HepG2 (cell line): ENCODE measurements around the gene FMNL2. TPM values are rescaled to one million over a fixed set of nuclear protein-coding genes. Genes with fewer than 3 reads are reported as not detected.

ENCODE experiments used
- ATAC-seq: fragments of 200-7000 bp; cut with Tn5 transposase; 3 replicates; pipeline ENCODE4 v1.9.1; 2020; ENCODE audit warnings: mild to moderate bottlenecking, moderate library complexity
- BruUV-seq: library from RNA; stranded (reverse); fragments of 400-500 nt; replicated peaks from 2 replicates; lab custom pipeline; 2021; lab: Mats Ljungman, UMichigan
- CTCF ChIA-PET: fragments of 300-600 bp; formaldehyde crosslinking; extraction: SDS; loops from one replicate; lab custom pipeline; 2021; ENCODE audit warnings: low total read pairs, inconsistent platforms, low intra/inter-chr PET ratio; lab: Yijun Ruan, JAX
- POLR2A ChIA-PET: fragments of 350-600 bp; sonication (Branson Sonifier 250); formaldehyde crosslinking; loops from one replicate; lab custom pipeline; 2020; ENCODE audit warnings: antibody characterized with exemption, inconsistent platforms; lab: Yijun Ruan, JAX
- DNase-seq: peaks from one replicate; pipeline ENCODE4 v3.0.0-alpha.2; 2015; ENCODE audit warnings: low spot score
- FAIRE-seq: peaks from 3 replicates; lab custom pipeline; 2011; peaks lifted over from hg19 to GRCh38; lab: Jason Lieb, UNC
- H2AFZ ChIP-seq: one replicate; pipeline ENCODE4 v1.6.1; 2011; ENCODE audit warnings: low read length, inconsistent platforms
- H3K27ac ChIP-seq: fragments of 300-600 bp; 3 replicates; pipeline ENCODE4 v1.8.0; 2011; ENCODE audit warnings: mixed run types, mild to moderate bottlenecking, mixed read lengths, low read length, inconsistent platforms; ENCODE audit not compliant: insufficient read depth; ENCODE audit errors: extremely low read length
- H3K27me3 ChIP-seq, 2 experiments: fragments of 200-600 bp in 1 of 2; 2 replicates in 1 of 2; 3 replicates in 1 of 2; pipeline versions ENCODE4 v1.6.0 to v1.8.0; 2011; ENCODE audit warnings: low read length in 2 of 2, mild to moderate bottlenecking in 2 of 2, moderate library complexity in 2 of 2, inconsistent platforms in 1 of 2; ENCODE audit not compliant: insufficient read depth in 2 of 2, control insufficient read depth in 1 of 2
- H3K36me3 ChIP-seq, 2 experiments: fragments of 200-600 bp in 1 of 2; replicated peaks in 1 of 2; 2 replicates in 1 of 2; 3 replicates in 1 of 2; pipeline versions ENCODE4 v1.5.1 to v1.8.0; 2011; ENCODE audit warnings: low read length in 2 of 2, inconsistent platforms in 1 of 2; ENCODE audit not compliant: insufficient read depth in 2 of 2, control insufficient read depth in 1 of 2
- H3K4me1 ChIP-seq: 2 replicates; pipeline ENCODE4 v1.5.1; 2012; ENCODE audit warnings: low read length, inconsistent platforms; ENCODE audit not compliant: insufficient read depth
- H3K4me2 ChIP-seq: 2 replicates; pipeline ENCODE4 v1.6.0; 2011; ENCODE audit warnings: low read depth, low read length, inconsistent platforms
- H3K4me3 ChIP-seq, 3 experiments: fragments of 200-600 bp in 1 of 3; sonication (generic), shearing (Covaris generic) in 1 of 3; replicated peaks in 1 of 3; 2 replicates each; pipeline ENCODE4 v1.5.1; 2011 to 2016; ENCODE audit warnings: low read length in 3 of 3, inconsistent platforms in 2 of 3, low read depth in 2 of 3, mild to moderate bottlenecking in 2 of 3, control low read depth in 1 of 3, mixed read lengths in 1 of 3; ENCODE audit not compliant: insufficient read depth in 1 of 3
- H3K79me2 ChIP-seq: one replicate; pipeline ENCODE4 v1.6.1; 2011; ENCODE audit warnings: low read length, inconsistent platforms; ENCODE audit not compliant: insufficient read depth
- H3K9ac ChIP-seq: 2 replicates; pipeline ENCODE4 v1.6.0; 2011; ENCODE audit warnings: mild to moderate bottlenecking, low read depth, low read length, inconsistent platforms; ENCODE audit not compliant: insufficient read depth
- H3K9me3 ChIP-seq: 2 replicates; pipeline ENCODE4 v1.5.1; 2012; ENCODE audit warnings: mild to moderate bottlenecking, low read length
- H4K20me1 ChIP-seq: 2 replicates; pipeline ENCODE4 v1.6.0; 2011; ENCODE audit warnings: inconsistent platforms, mild to moderate bottlenecking, low read length, moderate library complexity; ENCODE audit not compliant: insufficient read depth
- ASH2L ChIP-seq: fragments of 300-600, 200-600 bp; sonication (generic); IDR thresholded peaks from 2 replicates; pipeline ENCODE4 v1.7.0; 2017; ENCODE audit warnings: low read depth, mild to moderate bottlenecking, moderate library complexity, mixed read lengths, low read length; ENCODE audit not compliant: insufficient read length
- MED8 ChIP-seq: sonication (generic); formaldehyde crosslinking; IDR thresholded peaks from 2 replicates; pipeline ENCODE4 v1.8.1; 2023; ENCODE audit warnings: mild to moderate bottlenecking, missing genetic modification reagents; ENCODE audit not compliant: insufficient replicate concordance
- MTERF4 ChIP-seq: sonication (generic); formaldehyde crosslinking; IDR thresholded peaks from 2 replicates; pipeline ENCODE4 v1.8.0; 2023; ENCODE audit warnings: mild to moderate bottlenecking, missing genetic modification reagents
- NR0B2 ChIP-seq: sonication (generic); formaldehyde crosslinking; IDR thresholded peaks from 2 replicates; pipeline ENCODE4 v1.4.0; 2020; ENCODE audit warnings: mild to moderate bottlenecking, missing genetic modification reagents
- RAD21 ChIP-seq: fragments of 450-650 bp; formaldehyde crosslinking; IDR thresholded peaks from 2 replicates; pipeline ENCODE4 v1.5.0; 2020; ENCODE audit warnings: mild to moderate bottlenecking
- SAP130 ChIP-seq: IDR thresholded peaks from 2 replicates; pipeline ENCODE4 v1.6.1; 2016; ENCODE audit warnings: low read depth
- TGIF2 ChIP-seq: IDR thresholded peaks from 2 replicates; pipeline ENCODE4 v1.6.1; 2016; ENCODE audit warnings: control low read depth, missing compliant biosample characterization
- ZMAT3 ChIP-seq: sonication (generic); formaldehyde crosslinking; conservative IDR thresholded peaks from 2 replicates; pipeline ENCODE4 v1.7.0; 2021; ENCODE audit warnings: missing genetic modification reagents
- ZMYM3 ChIP-seq: sonication (generic); formaldehyde crosslinking; IDR thresholded peaks from 2 replicates; pipeline ENCODE4 v1.5.1; 2020; ENCODE audit warnings: mild to moderate bottlenecking, missing genetic modification reagents
- ZNF143 ChIP-seq: sonication (generic); formaldehyde crosslinking; IDR thresholded peaks from 2 replicates; pipeline ENCODE4 v1.4.0; 2020; ENCODE audit warnings: missing genetic modification reagents
- ZNF317 ChIP-seq: sonication (generic); formaldehyde crosslinking; IDR thresholded peaks from 2 replicates; pipeline ENCODE4 v1.5.0; 2020; ENCODE audit warnings: mild to moderate bottlenecking, missing genetic modification reagents
- ZNF562 ChIP-seq: sonication (generic); formaldehyde crosslinking; IDR thresholded peaks from 2 replicates; pipeline ENCODE4 v1.8.0; 2022; ENCODE audit warnings: missing genetic modification reagents, borderline replicate concordance
- ZNF646 ChIP-seq: sonication (generic); formaldehyde crosslinking; IDR thresholded peaks from 2 replicates; pipeline ENCODE4 v1.9.0; 2021; ENCODE audit warnings: mild to moderate bottlenecking, missing genetic modification reagents
- ZNF784 ChIP-seq: sonication (generic); formaldehyde crosslinking; IDR thresholded peaks from 2 replicates; pipeline ENCODE4 v1.5.1; 2020; ENCODE audit warnings: missing genetic modification reagents, mild to moderate bottlenecking, borderline replicate concordance
- WGBS: methylation state at CpG from one replicate; pipeline ENCODE4 v1.1.6; 2017; ENCODE audit warnings: low lambda C conversion rate; 5-methylcytosine and 5-hydroxymethylcytosine counted together
- in situ Hi-C: cut with HindIII; loops from 2 replicates; pipeline ENCODE4 v1.10.0; 2017; ENCODE audit warnings: low pct_unique_long_range_greater_than_20kb; ENCODE audit not compliant: extremely low pct_ligation_motif_present
- intact Hi-C: fragments of 100-400 bp; cut with micrococcal nuclease; formaldehyde crosslinking; loops from one replicate; pipeline ENCODE4 v1.10.0; 2022; ENCODE audit not compliant: unreplicated experiment
- polyA plus RNA-seq, 8 experiments: library from polyadenylated mRNA; depleted of rRNA in 3 of 8; stranded (reverse) in 7 of 8; unstranded in 1 of 8; fragments of >200 nt; fragmentation: Illumina TruSeq in 4 of 8; extraction: Trizol in 4 of 8; gene quantifications; 2 replicates each; pipeline versions ENCODE4 v1.2.1 to v1.2.3, GENCODE V29; 2011 to 2016; ENCODE audit warnings: low read depth in 4 of 8, missing spikeins in 1 of 8, mixed read lengths in 1 of 8; ENCODE audit not compliant: insufficient read depth in 1 of 8
- total RNA-seq, 5 experiments: library from RNA; depleted of rRNA; stranded (reverse); fragments of >200 nt; fragmentation: Illumina TruSeq; extraction: Trizol; gene quantifications; 2 replicates each; pipeline ENCODE4 v1.2.3, GENCODE V29; 2016; ENCODE audit warnings: low read depth in 1 of 5

FMNL2 gene
- total and polyA plus RNA-seq, 2 of the 13 experiments (the other 11 are each of a cell fraction or from before 2014, with no cell fraction given), result 66.5 to 67.7 TPM

- no peak for FAIRE-seq
- Histone ChIP-seq H2AFZ (no peak overlapping the region), H3K4me2 (peak overlapping the region; percentile 98), H3K36me3 (no peaks in the 10 kb centered on the region), H3K27me3 (peaks cover 0 to 13% of the 10 kb centered on the region in 2 experiments; a peak in 4 of 5 replicates), H3K4me1 (peaks cover 59% of the 10 kb centered on the region), H3K79me2 (peaks cover 68% of the 10 kb centered on the region), H4K20me1 (peaks cover 53% of the 10 kb centered on the region), H3K9me3 (no peaks in the 10 kb centered on the region), H3K4me3 (peak overlapping the region; percentile 95 to 98 (median 96)), H3K27ac (peak overlapping the region; percentile 69), H3K9ac (peak overlapping the region; percentile 87)
- ChIA-PET POLR2A (interaction anchor here (0.8 to 3.1 kb wide), 9 partner anchors 8 to 380 kb away, joined by 3 to 18 read pairs (median 5); partner anchors contain the start of gene PRPF40A), CTCF (no interaction called here)
- intact Hi-C loops, result loop anchor here (2.0 to 5.0 kb wide), 6 partner anchors 14 to 300 kb away; no protein-coding TSS in a partner anchor
- BruUV-seq, result no TSS peak
- DNase-seq, result no peak
- ATAC-seq, result peak; percentile 11
- 0% methylated on average over 12 of the region's 12 CpGs for WGBS
- in situ Hi-C loops, result loop anchor here (5.0 to 10.0 kb wide), 3 partner anchors 75 to 298 kb away; no protein-coding TSS in a partner anchor
- TF ChIP-seq MED8 (CRISPR knock-in tag) (no peak), NR0B2 (CRISPR knock-in tag) (0 out of 2 replicates have a peak, but pooled peaks have one; percentile 58), ZNF646 (CRISPR knock-in tag) (peak; percentile 91), ZMYM3 (peak; percentile 24; the same call in 1 of the 2 replicates), ZNF562 (CRISPR knock-in tag) (no peak), TGIF2 (CRISPR knock-in tag) (0 out of 2 replicates have a peak, but pooled peaks have one; percentile 31), ZNF143 (CRISPR knock-in tag) (no peak), ASH2L (peak; percentile 34), ZNF317 (CRISPR knock-in tag) (peak; percentile 28; the same call in 1 of the 2 replicates), ZNF784 (CRISPR knock-in tag) (0 out of 2 replicates have a peak, but pooled peaks have one; percentile 13), SAP130 (CRISPR knock-in tag) (0 out of 2 replicates have a peak, but pooled peaks have one; percentile 10), MTERF4 (CRISPR knock-in tag) (0 out of 2 replicates have a peak, but pooled peaks have one; percentile 54), RAD21 (CRISPR knock-in tag) (no peak), ZMAT3 (CRISPR knock-in tag) (0 out of 2 replicates have a peak, but pooled peaks have one; percentile 25)
Observed at GRCh38 chr2:152336854-152337510, 2.0 kb downstream of the FMNL2 start.
